ENCODE data around the gene BOK.
"Not testable (repeated sequence)": the region's sequence is repeated elsewhere in the genome, so short reads cannot be mapped to it uniquely, and the experiment has no call there.

The BOK gene

GRCh38 chr2:241562269-241562891 is 3.8 kb downstream of the BOK start:
- FAIRE-seq = no peak
- DNase-seq (ENCODE audit: insufficient read length) = no peak
- TF ChIP-seq POLR2AphosphoS5 (IDR thresholded peaks at IDR 0.05; ENCODE audit: low read depth, low read length) (no peak), TAF1 (IDR thresholded peaks at IDR 0.05; ENCODE audit: borderline replicate concordance, low read depth, low read length) (no peak), POLR2A (IDR thresholded peaks at IDR 0.05; ENCODE audit: low read depth, low read length) (no peak)

- DNase-seq (ENCODE audit: insufficient read length) (no peak), FAIRE-seq (no peak)
- TF ChIP-seq TAF1 (IDR thresholded peaks at IDR 0.05; ENCODE audit: borderline replicate concordance, low read depth, low read length) (no peak), POLR2AphosphoS5 (IDR thresholded peaks at IDR 0.05; ENCODE audit: low read depth, low read length) (no peak), POLR2A (IDR thresholded peaks at IDR 0.05; ENCODE audit: low read depth, low read length) (no peak)
Measured at GRCh38 chr2:241563031-241563507, 4.5 kb downstream of the BOK start.

- no peak for FAIRE-seq
- no peak for DNase-seq (ENCODE audit: insufficient read length)
- TF ChIP-seq POLR2AphosphoS5 (IDR thresholded peaks at IDR 0.05; ENCODE audit: low read depth, low read length) = no peak
- TF ChIP-seq TAF1 (IDR thresholded peaks at IDR 0.05; ENCODE audit: borderline replicate concordance, low read depth, low read length) = no peak
- no peak for TF ChIP-seq POLR2A (IDR thresholded peaks at IDR 0.05; ENCODE audit: low read depth, low read length)
Measured at GRCh38 chr2:241563571-241563980, 5.0 kb downstream of the BOK start.

GRCh38 chr2:241563981-241564595 is 5.5 kb downstream of the BOK start:
- no peak for TF ChIP-seq POLR2A (IDR thresholded peaks at IDR 0.05; ENCODE audit: low read depth, low read length)
- no peak for TF ChIP-seq TAF1 (IDR thresholded peaks at IDR 0.05; ENCODE audit: borderline replicate concordance, low read depth, low read length)
- no peak for TF ChIP-seq POLR2AphosphoS5 (IDR thresholded peaks at IDR 0.05; ENCODE audit: low read depth, low read length)
- FAIRE-seq (no peak), DNase-seq (ENCODE audit: insufficient read length) (no peak)

- TF ChIP-seq TAF1 (IDR thresholded peaks at IDR 0.05; ENCODE audit: borderline replicate concordance, low read depth, low read length) = no peak
- no peak for TF ChIP-seq POLR2AphosphoS5 (IDR thresholded peaks at IDR 0.05; ENCODE audit: low read depth, low read length)
- TF ChIP-seq POLR2A (IDR thresholded peaks at IDR 0.05; ENCODE audit: low read depth, low read length) = no peak
- FAIRE-seq = no peak
- DNase-seq (ENCODE audit: insufficient read length) = no peak
Measured at GRCh38 chr2:241564596-241565410, 6.3 kb downstream of the BOK start.

- FAIRE-seq = no peak
- DNase-seq (ENCODE audit: insufficient read length) = no peak
Measured at GRCh38 chr2:241565411-241565810, 6.9 kb downstream of the BOK start.

GRCh38 chr2:241566021-241566420 is 7.5 kb downstream of the BOK start:
- DNase-seq (ENCODE audit: insufficient read length); FAIRE-seq: not testable (repeated sequence)

More at GRCh38 chr2:241565411-241565810, 6.9 kb downstream of the BOK start:
- no peak for TF ChIP-seq TAF1 (IDR thresholded peaks at IDR 0.05; ENCODE audit: borderline replicate concordance, low read depth, low read length)
- no peak for TF ChIP-seq POLR2AphosphoS5 (IDR thresholded peaks at IDR 0.05; ENCODE audit: low read depth, low read length)
- no peak for TF ChIP-seq POLR2A (IDR thresholded peaks at IDR 0.05; ENCODE audit: low read depth, low read length)

- no peak for FAIRE-seq
Measured at GRCh38 chr2:241566468-241566867, 7.9 kb downstream of the BOK start.

GRCh38 chr2:241567266-241567665 is 8.7 kb downstream of the BOK start:
- not testable (repeated sequence) for FAIRE-seq; DNase-seq (ENCODE audit: insufficient read length)

More at GRCh38 chr2:241566468-241566867, 7.9 kb downstream of the BOK start:
- DNase-seq (ENCODE audit: insufficient read length) = no peak
- TF ChIP-seq TAF1 (IDR thresholded peaks at IDR 0.05; ENCODE audit: borderline replicate concordance, low read depth, low read length) (no peak), POLR2A (IDR thresholded peaks at IDR 0.05; ENCODE audit: low read depth, low read length) (no peak), POLR2AphosphoS5 (IDR thresholded peaks at IDR 0.05; ENCODE audit: low read depth, low read length) (no peak)

GRCh38 chr2:241567776-241568175 is 9.2 kb downstream of the BOK start:
- no peak for TF ChIP-seq POLR2AphosphoS5 (IDR thresholded peaks at IDR 0.05; ENCODE audit: low read depth, low read length)
- TF ChIP-seq POLR2A (IDR thresholded peaks at IDR 0.05; ENCODE audit: low read depth, low read length) = no peak
- TF ChIP-seq TAF1 (IDR thresholded peaks at IDR 0.05; ENCODE audit: borderline replicate concordance, low read depth, low read length) = no peak
- no peak for FAIRE-seq
- DNase-seq (ENCODE audit: insufficient read length) = no peak

- TF ChIP-seq POLR2A (IDR thresholded peaks at IDR 0.05; ENCODE audit: low read depth, low read length) = no peak
- no peak for TF ChIP-seq POLR2AphosphoS5 (IDR thresholded peaks at IDR 0.05; ENCODE audit: low read depth, low read length)
- no peak for TF ChIP-seq TAF1 (IDR thresholded peaks at IDR 0.05; ENCODE audit: borderline replicate concordance, low read depth, low read length)
- FAIRE-seq (no peak), DNase-seq (ENCODE audit: insufficient read length) (no peak)
Measured at GRCh38 chr2:241568726-241569125, 10.2 kb downstream of the BOK start.

GRCh38 chr2:241569831-241570281 is 11.3 kb downstream of the BOK start:
- FAIRE-seq (no peak), DNase-seq (ENCODE audit: insufficient read length) (no peak)
- no peak for TF ChIP-seq POLR2A (IDR thresholded peaks at IDR 0.05; ENCODE audit: low read depth, low read length)
- no peak for TF ChIP-seq TAF1 (IDR thresholded peaks at IDR 0.05; ENCODE audit: borderline replicate concordance, low read depth, low read length)
- TF ChIP-seq POLR2AphosphoS5 (IDR thresholded peaks at IDR 0.05; ENCODE audit: low read depth, low read length) = no peak

Measured in GM12892 (cell line).